ENCODE results near the gene GSX2.
A peak's percentile ranks its signal among the peaks of the same experiment; 100 is the strongest.

The GSX2 gene

GRCh38 chr4:54058171-54058570, 41.8 kb upstream of the GSX2 start:
- Mint-ChIP-seq H3K27ac (no peak overlapping the region), H3K9me3 (no peaks in the 10 kb centered on the region), H3K4me1 (peaks cover 29% of the 10 kb centered on the region), H3K36me3 (ENCODE audit: low read depth) (peaks cover 4% of the 10 kb centered on the region), H3K27me3 (ENCODE audit: low read depth, poor library complexity) (no peaks in the 10 kb centered on the region), H3K4me3 (no peak overlapping the region)
- no peak for DNase-seq
- TF ChIP-seq, protein P1, sequence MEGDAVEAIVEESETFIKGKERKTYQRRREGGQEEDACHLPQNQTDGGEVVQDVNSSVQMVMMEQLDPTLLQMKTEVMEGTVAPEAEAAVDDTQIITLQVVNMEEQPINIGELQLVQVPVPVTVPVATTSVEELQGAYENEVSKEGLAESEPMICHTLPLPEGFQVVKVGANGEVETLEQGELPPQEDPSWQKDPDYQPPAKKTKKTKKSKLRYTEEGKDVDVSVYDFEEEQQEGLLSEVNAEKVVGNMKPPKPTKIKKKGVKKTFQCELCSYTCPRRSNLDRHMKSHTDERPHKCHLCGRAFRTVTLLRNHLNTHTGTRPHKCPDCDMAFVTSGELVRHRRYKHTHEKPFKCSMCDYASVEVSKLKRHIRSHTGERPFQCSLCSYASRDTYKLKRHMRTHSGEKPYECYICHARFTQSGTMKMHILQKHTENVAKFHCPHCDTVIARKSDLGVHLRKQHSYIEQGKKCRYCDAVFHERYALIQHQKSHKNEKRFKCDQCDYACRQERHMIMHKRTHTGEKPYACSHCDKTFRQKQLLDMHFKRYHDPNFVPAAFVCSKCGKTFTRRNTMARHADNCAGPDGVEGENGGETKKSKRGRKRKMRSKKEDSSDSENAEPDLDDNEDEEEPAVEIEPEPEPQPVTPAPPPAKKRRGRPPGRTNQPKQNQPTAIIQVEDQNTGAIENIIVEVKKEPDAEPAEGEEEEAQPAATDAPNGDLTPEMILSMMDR (IDR thresholded peaks at IDR 0.05), result no peak

- Mint-ChIP-seq H3K4me3 (no peak overlapping the region), H3K9me3 (no peaks in the 10 kb centered on the region), H3K27me3 (ENCODE audit: low read depth, poor library complexity) (no peaks in the 10 kb centered on the region), H3K4me1 (peaks cover 34% of the 10 kb centered on the region), H3K27ac (no peak overlapping the region), H3K36me3 (ENCODE audit: low read depth) (no peaks in the 10 kb centered on the region)
- DNase-seq, result no peak
- TF ChIP-seq, protein P1 (IDR thresholded peaks at IDR 0.05), result no peak
Observed at GRCh38 chr4:54060116-54060515, 39.8 kb upstream of the GSX2 start.

DNA sequence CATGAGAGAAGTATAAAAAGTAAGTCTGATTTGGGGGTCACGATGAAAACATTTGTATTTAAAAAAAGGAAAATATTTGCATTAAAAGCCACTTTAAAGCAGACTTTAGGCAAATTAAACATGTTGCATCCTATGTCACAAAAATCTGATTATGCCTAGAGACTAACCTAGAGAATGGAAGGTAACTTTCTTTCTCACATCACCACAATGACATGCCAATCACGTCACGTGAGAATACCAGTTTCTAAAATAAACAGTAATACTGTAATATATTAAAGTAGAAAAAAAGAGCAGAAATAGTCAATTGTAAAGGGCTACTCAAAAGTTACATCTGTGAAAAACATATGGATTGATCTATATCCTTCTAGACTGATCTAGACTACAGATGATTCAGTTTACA, 38.9 kb upstream of the GSX2 start:
- Mint-ChIP-seq H3K9me3 (no peaks in the 10 kb centered on the region), H3K27me3 (ENCODE audit: low read depth, poor library complexity) (peaks cover 5% of the 10 kb centered on the region), H3K27ac (no peak overlapping the region), H3K4me1 (peaks cover 43% of the 10 kb centered on the region), H3K4me3 (peak overlapping the region; percentile 64), H3K36me3 (ENCODE audit: low read depth) (no peaks in the 10 kb centered on the region)
- TF ChIP-seq, protein P1 (IDR thresholded peaks at IDR 0.05), result no peak
- no peak for DNase-seq

DNA sequence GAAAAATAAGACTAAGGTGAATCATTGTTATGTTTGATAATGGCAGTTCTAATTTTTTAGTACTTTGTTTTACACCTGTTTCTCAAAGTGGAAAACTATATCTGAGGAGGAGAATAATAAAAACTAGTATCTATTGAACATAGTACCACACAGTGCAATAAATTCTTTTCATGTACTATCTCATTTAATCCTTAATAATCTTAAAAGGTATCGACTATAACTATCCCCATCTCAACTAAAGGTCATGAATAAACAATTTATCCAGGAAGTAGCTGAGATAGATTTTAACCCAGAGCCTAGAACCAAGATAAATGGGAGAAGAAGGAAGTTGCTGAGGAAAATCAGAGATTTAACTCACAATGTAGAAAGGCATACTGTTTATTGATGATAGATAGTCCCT, 38.1 kb upstream of the GSX2 start:
- H3K27me3 Mint-ChIP-seq (ENCODE audit: low read depth, poor library complexity), result peaks cover 5% of the 10 kb centered on the region
- no peaks in the 10 kb centered on the region for H3K36me3 Mint-ChIP-seq (ENCODE audit: low read depth)
- peak overlapping the region; percentile 64 for H3K4me3 Mint-ChIP-seq
- no peak overlapping the region for H3K27ac Mint-ChIP-seq
- no peaks in the 10 kb centered on the region for H3K9me3 Mint-ChIP-seq
- no peak for DNase-seq
- peaks cover 48% of the 10 kb centered on the region for H3K4me1 Mint-ChIP-seq
- TF ChIP-seq, protein P1 (IDR thresholded peaks at IDR 0.05), result no peak

DNA sequence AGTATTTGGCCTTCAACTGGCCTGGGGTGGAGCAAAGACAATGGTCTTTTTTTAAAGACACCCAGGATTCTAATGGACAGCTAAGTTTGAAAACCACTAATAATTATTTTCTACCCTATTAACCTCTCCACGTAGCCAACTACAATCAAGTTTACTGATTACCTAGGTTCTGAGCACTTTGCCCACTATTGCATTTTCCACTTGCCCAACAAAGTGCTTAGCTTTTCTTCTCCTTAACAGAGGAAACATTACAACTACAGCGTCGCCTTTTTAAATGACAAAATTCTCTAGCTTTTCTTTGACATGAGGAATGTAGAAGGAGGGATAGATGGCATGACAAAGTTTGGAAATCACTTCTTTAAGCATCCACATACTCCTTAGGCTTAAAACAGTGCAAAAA, 37.6 kb upstream of the GSX2 start:
- Mint-ChIP-seq H3K9me3 (no peaks in the 10 kb centered on the region), H3K4me3 (peak overlapping the region; percentile 89), H3K27me3 (ENCODE audit: low read depth, poor library complexity) (peaks cover 8% of the 10 kb centered on the region), H3K27ac (no peak overlapping the region), H3K36me3 (ENCODE audit: low read depth) (no peaks in the 10 kb centered on the region), H3K4me1 (peaks cover 53% of the 10 kb centered on the region)
- TF ChIP-seq, protein P1 (IDR thresholded peaks at IDR 0.05), result no peak
- DNase-seq, result no peak

GRCh38 chr4:54063229-54063628, 36.7 kb upstream of the GSX2 start:
- Mint-ChIP-seq H3K36me3 (ENCODE audit: low read depth) (no peaks in the 10 kb centered on the region), H3K27ac (peak overlapping the region; percentile 92), H3K9me3 (no peaks in the 10 kb centered on the region), H3K27me3 (ENCODE audit: low read depth, poor library complexity) (peaks cover 13% of the 10 kb centered on the region), H3K4me3 (peak overlapping the region; percentile 89), H3K4me1 (peaks cover 56% of the 10 kb centered on the region)
- TF ChIP-seq, protein P1 (IDR thresholded peaks at IDR 0.05), result no peak
- DNase-seq, result no peak
